ENCODE measurements around the gene TCAF1.

- TF ChIP-seq, protein P1, sequence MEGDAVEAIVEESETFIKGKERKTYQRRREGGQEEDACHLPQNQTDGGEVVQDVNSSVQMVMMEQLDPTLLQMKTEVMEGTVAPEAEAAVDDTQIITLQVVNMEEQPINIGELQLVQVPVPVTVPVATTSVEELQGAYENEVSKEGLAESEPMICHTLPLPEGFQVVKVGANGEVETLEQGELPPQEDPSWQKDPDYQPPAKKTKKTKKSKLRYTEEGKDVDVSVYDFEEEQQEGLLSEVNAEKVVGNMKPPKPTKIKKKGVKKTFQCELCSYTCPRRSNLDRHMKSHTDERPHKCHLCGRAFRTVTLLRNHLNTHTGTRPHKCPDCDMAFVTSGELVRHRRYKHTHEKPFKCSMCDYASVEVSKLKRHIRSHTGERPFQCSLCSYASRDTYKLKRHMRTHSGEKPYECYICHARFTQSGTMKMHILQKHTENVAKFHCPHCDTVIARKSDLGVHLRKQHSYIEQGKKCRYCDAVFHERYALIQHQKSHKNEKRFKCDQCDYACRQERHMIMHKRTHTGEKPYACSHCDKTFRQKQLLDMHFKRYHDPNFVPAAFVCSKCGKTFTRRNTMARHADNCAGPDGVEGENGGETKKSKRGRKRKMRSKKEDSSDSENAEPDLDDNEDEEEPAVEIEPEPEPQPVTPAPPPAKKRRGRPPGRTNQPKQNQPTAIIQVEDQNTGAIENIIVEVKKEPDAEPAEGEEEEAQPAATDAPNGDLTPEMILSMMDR (IDR thresholded peaks at IDR 0.05; ENCODE audit: low read length) = peak; percentile 58
- no peak for TF ChIP-seq EZH2 (optimal IDR thresholded peaks at IDR 0.05; ENCODE audit: low read depth, low read length)
Measured at GRCh38 chr7:143901668-143902331, at the start of gene TCAF1.
